Urinary bladder (tissue), 4 donors: Measurements from ENCODE around the gene ASIC5. TPM values are rescaled to one million over a fixed set of nuclear protein-coding genes. Genes with fewer than 3 reads are reported as not detected.
"Not testable (repeated sequence)": the region's sequence is repeated elsewhere in the genome, so short reads cannot be mapped to it uniquely, and the experiment has no call there.

ENCODE experiments used
- DNase-seq: peaks from one replicate; pipeline ENCODE4 v3.0.0-alpha.2; 2015; ENCODE audit errors: extremely low spot score
- H3K27ac ChIP-seq: one replicate; pipeline ENCODE4 v1.5.1; 2013; ENCODE audit warnings: low read depth, mild to moderate bottlenecking, moderate library complexity
- H3K36me3 ChIP-seq: one replicate; pipeline ENCODE4 v1.6.1; 2013; ENCODE audit warnings: mild to moderate bottlenecking, moderate library complexity; ENCODE audit not compliant: insufficient read depth
- H3K4me1 ChIP-seq: one replicate; pipeline ENCODE4 v1.6.1; 2013; ENCODE audit warnings: mild to moderate bottlenecking, moderate library complexity; ENCODE audit not compliant: insufficient read depth
- H3K4me3 ChIP-seq: one replicate; pipeline ENCODE4 v1.5.1; 2013; ENCODE audit warnings: low read depth, low read length
- WGBS: extraction: QIAGEN DNeasy Blood & Tissue Kit; methylation state at CpG from one replicate; pipeline ENCODE4 v1.1.7; 2013; 5-methylcytosine and 5-hydroxymethylcytosine counted together
- polyA plus RNA-seq: library from polyadenylated mRNA; stranded (reverse); fragments of 200-250 nt; gene quantifications from one replicate; pipeline ENCODE4 v1.2.3, GENCODE V29; 2013
- total RNA-seq: library from RNA; depleted of rRNA; stranded (reverse); fragments of >200 nt; gene quantifications from one replicate; pipeline ENCODE4 v1.2.3, GENCODE V29; 2014
- donor health status: healthy with polysubstance abuse.
- donor health status: healthy.

Gene ASIC5
- total and polyA plus RNA-seq, 2 donors, result not detected

DNA sequence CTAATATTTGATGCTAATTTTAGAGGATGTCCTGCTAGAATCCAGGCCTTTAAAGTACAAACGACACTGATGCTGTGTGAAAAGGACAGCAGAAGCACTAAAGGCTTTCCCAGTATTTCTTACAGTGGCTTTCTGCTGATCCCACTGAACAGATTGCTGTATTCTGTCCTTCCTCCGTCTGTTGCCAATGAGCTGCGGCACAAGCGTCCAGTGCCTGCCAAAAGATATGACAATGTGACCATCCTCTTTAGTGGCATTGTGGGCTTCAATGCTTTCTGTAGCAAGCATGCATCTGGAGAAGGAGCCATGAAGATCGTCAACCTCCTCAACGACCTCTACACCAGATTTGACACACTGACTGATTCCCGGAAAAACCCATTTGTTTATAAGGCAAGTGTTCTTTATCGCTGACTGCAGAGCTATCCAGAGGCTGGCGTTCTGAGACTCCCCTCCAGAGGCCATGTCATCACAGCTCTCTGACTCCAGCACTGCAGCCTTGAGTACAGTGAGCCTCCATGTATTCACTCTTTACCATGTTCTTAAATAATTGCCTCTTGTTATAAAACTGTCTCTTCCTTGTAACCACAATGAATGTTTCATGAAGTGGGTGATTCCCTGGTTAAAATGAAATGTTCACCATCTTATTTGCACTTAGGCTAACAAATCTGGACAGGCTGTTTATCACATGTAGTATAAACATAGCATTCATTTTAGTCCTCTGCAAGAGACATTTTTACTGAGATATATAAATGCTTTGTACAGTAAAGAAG lies 63.7 kb downstream of the ASIC5 start:
- Histone ChIP-seq H3K36me3 (no peaks in the 10 kb centered on the region), H3K4me1 (no peaks in the 10 kb centered on the region), H3K27ac (no peak overlapping the region), H3K4me3 (no peak overlapping the region)
- WGBS, result 37% methylated on average over 9 of the region's 9 CpGs
- DNase-seq, result no peak

DNA sequence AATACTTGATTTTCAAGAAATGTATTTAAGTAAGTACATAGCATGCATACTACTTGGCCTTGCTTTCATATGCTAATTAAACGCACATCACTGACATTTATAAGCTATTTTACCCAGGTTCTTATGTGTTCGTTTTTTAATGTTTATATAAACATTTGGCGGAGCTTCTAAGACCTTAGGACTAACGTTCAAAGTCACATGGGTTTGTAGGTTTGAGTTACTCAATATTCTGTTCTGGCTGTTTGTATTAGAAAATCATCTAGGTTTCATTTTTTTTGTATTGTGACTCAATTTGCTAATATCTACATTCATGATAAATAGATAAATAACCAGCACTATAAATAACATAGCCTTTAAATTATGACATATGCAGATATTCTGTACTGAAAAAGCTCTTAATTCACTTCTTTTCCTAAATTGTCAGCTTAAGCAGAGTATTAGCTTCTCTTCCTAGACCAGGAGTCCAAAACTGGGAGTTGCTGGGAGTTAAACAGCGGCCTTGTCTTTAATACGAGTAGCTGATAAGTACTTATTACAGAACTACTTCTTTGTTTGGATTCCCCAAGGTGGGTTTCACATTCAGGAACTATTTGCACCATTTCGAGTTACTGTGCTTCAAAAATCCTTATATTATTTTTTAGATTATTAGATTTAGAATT lies 65.3 kb downstream of the ASIC5 start:
- no peak overlapping the region for H3K27ac ChIP-seq
- H3K36me3 ChIP-seq, result no peaks in the 10 kb centered on the region
- 77% methylated on average over 7 of the region's 7 CpGs for WGBS
- DNase-seq, result no peak
- H3K4me1 ChIP-seq, result no peaks in the 10 kb centered on the region
- no peak overlapping the region for H3K4me3 ChIP-seq

DNA sequence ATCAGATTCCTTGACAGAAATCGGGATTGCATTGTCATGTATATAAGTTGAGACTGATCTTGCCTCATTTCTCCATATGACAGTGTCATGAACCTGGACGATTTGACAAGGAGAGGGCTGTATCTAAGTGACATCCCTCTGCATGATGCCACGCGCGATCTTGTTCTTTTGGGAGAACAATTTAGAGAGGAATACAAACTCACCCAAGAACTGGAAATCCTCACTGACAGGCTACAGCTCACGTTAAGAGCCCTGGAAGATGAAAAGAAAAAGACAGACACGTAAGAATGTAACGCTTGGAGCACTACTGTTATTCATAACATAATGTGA lies 66.3 kb downstream of the ASIC5 start:
- Histone ChIP-seq H3K4me1 (no peaks in the 10 kb centered on the region), H3K27ac (no peak overlapping the region), H3K36me3 (no peaks in the 10 kb centered on the region), H3K4me3 (no peak overlapping the region)
- no peak for DNase-seq
- WGBS, result 90% methylated on average over 8 of the region's 8 CpGs

DNA sequence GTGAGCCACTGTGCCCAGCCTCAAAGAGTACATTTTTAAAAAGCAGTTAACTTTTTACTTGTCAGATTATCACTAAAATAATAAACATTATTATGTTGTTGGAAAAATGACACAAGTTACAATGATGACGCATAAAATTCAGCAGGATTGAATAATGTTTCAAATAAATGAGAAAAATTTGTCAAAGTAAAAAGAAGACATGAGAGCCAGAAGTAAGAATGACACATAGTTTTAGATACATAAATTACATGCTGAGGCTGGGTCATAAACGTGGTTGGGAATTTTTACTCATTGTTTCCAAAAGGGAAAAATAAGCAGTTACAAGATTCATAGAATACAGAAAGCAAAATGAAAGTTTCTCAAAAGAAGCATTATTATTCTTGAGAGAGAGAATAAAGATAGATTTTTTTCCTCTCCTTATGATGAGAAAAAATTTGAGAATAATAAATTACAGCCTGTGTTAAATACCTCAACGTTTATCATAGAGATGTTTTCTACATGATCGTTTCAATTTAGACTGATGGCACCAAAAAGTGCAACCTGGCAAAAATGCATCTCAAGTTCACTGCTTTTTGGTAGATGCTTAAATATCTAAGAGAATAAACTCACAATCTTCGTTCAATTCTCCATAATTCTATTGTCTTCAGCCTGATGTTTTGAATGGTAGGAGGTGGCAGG lies 66.8 kb downstream of the ASIC5 start:
- DNase-seq, result no peak
- Histone ChIP-seq H3K4me1 (no peaks in the 10 kb centered on the region), H3K27ac (no peak overlapping the region), H3K36me3 (no peaks in the 10 kb centered on the region), H3K4me3 (no peak overlapping the region)
- 79% methylated on average over 5 of the region's 5 CpGs for WGBS

DNA sequence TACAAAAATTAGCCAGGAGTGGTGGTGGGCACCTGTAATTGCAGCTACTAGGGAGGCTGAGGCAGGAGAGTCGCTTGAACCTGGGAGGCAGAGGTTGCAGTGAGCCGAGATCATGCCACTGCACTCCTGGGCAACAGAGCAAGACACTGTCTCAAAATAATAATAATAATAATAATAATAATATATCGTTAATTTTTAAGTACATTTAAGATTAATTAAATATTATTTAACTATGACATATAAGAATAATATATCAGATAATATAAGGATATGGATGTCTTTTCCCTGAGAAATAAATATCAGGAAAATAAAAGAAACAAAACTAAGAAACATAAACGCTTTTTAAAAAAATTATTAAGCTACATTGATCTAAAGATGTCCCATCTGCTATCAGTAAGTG lies 68.5 kb downstream of the ASIC5 start:
- WGBS, result 97% methylated on average over 4 of the region's 4 CpGs
- H3K4me1 ChIP-seq, H3K27ac ChIP-seq, DNase-seq, H3K4me3 ChIP-seq, H3K36me3 ChIP-seq: not testable (repeated sequence)

DNA sequence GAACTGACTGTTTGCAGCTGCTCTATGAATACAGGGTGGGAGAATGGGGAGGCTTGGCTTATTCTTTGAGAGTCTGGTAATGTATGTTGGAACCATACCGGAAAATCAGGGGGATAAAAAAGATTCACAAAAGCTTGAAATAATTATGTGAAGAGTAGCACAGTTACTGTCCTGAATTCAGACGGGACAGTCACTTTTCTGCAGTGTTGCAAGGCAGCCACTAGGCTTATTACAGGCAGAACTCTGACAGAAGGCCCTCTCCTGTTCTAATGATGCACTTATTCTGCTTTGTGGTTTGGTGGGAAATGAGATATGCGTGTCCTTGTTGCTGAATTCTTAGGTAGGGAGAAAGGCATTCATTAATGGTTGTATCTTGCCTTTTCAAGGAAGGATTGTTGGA lies 70.1 kb downstream of the ASIC5 start:
- no peaks in the 10 kb centered on the region for H3K36me3 ChIP-seq
- WGBS, result 65% methylated on average over 3 of the region's 3 CpGs

DNA sequence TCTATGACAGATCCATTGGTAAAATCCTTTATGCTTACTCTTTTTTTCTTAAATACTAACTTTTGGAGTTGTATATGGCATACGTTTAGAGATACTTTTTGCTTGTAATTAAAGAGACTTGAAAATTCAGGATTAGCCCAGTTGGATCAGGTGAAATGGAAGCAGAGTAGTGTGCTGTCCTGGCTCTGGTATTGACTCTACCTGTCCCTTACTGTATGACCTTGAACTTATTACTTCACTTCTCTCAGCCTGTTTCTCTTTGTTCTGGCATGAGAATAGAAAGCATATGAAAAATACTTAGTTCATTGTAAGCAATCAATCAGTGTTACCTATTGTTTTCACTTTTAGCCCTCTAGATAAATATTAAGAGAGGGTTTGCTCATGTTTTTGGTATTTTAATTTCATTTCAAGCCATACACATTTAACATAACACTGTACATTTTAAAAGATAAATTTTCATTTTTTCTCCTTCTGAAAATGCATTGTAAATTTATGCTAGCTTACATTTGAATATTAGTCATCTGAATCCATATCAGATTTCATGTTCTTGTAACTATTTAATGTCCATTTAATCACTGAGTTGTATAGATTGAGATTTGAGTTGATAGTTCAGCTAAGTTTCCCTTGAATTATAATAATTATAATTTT lies 71.4 kb downstream of the ASIC5 start:
- H3K4me3 ChIP-seq, result no peak overlapping the region
- no peaks in the 10 kb centered on the region for H3K4me1 ChIP-seq
- DNase-seq, result no peak
- no peaks in the 10 kb centered on the region for H3K36me3 ChIP-seq
- H3K27ac ChIP-seq, result no peak overlapping the region
- WGBS, result 89% methylated on average over 1 of the region's 1 CpG

More for the DNA sequence above, 70.1 kb downstream of the ASIC5 start:
- H3K4me3 ChIP-seq, result no peak overlapping the region
- no peak overlapping the region for H3K27ac ChIP-seq
- H3K4me1 ChIP-seq, result no peaks in the 10 kb centered on the region
- no peak for DNase-seq

DNA sequence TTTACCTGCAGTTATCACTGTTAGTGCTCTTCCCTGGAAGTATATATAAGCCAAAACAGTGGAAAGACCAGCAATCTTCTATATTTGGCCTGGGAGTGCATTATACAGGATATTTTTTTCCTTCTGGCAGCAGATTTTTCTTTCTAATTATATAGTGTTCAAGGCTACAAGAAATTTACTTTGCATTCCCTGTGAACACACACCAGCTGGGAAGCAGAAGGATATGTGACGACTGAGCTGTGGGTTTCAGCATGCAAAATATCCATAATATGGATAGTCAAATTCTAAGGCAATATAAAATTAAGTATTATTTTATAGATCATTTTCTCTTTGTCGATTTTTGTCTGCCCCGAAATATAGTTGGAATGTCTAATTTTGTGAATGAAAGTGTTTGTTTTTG lies 76.1 kb downstream of the ASIC5 start:
- no peaks in the 10 kb centered on the region for H3K36me3 ChIP-seq
- no peak overlapping the region for H3K4me3 ChIP-seq
- no peak for DNase-seq
- H3K27ac ChIP-seq, result no peak overlapping the region
- H3K4me1 ChIP-seq, result no peaks in the 10 kb centered on the region
- WGBS, result 78% methylated on average over 3 of the region's 3 CpGs

DNA sequence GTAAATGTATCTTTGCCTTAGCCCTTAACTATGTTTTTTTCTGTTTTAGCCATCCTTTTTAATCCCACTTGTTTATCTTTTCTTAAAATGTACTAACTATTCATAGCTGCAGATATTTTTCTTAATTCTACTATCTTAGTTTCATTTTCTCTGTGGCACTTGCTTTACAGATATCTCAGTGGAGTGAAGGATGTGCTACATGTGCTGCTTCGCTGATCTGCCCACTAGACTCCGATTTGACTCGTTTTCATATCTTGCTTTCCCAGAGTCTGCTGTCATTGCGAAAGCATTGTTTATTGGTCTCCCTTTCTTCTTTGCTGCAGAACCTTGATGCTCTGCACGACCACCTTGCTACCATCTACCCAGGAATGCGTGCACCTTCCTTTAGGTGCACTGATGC lies 76.7 kb downstream of the ASIC5 start:
- Histone ChIP-seq H3K4me1 (no peaks in the 10 kb centered on the region), H3K36me3 (no peaks in the 10 kb centered on the region), H3K4me3 (no peak overlapping the region), H3K27ac (no peak overlapping the region)
- DNase-seq, result no peak
- WGBS, result 51% methylated on average over 6 of the region's 6 CpGs

DNA sequence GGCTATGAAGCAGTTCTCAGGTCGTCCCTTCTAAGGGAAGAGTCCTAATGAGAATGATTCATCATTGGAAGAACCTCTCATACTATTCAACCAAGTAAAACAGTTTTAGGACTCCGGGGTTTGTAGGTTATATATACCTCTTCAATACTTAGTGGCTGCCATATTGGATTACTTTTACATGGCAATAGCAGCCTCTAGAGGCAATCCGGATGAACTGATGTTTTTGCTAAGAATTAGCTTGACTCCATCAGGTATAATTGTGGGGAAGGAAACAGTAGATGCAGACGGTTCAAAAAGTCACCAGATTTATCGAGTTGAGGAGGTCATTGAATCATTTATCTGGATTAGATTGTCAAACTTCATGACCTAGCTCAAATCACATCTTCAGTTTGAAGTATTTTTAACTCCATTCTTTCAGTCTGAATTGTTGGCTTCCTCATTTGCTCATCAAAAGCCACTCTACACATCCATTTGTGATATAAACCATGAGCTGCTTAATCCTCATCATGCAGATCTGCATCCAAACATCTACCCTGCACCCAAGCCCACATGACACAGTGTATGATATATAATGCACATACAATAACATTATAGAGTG lies 78.9 kb downstream of the ASIC5 start:
- H3K4me3 ChIP-seq, result no peak overlapping the region
- H3K27ac ChIP-seq, result no peak overlapping the region
- 22% methylated on average over 5 of the region's 5 CpGs for WGBS
- H3K4me1 ChIP-seq, result no peaks in the 10 kb centered on the region
- no peaks in the 10 kb centered on the region for H3K36me3 ChIP-seq
- no peak for DNase-seq

DNA sequence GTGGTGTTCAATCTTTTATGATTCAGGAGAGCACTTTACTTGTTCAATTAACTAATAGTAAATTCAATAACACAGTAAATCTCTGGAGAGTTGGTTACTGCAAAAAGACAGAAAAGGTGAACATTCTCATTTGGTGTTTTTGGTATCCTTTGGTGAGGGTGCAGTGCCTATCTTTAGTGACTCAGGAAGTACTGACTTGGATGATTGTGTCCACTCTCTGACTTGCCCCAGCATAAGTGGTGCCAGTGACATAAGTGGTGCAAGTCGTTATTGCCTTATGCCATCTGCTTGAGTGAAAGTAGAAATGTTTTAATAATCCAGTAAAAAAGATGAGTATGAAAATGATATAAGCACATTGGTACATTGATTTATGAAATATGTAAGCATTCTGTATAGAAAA lies 80.2 kb downstream of the ASIC5 start:
- 83% methylated on average over 1 of the region's 1 CpG for WGBS
- no peaks in the 10 kb centered on the region for H3K36me3 ChIP-seq
- H3K4me3 ChIP-seq, result no peak overlapping the region
- H3K4me1 ChIP-seq, result no peaks in the 10 kb centered on the region
- no peak overlapping the region for H3K27ac ChIP-seq
- no peak for DNase-seq

DNA sequence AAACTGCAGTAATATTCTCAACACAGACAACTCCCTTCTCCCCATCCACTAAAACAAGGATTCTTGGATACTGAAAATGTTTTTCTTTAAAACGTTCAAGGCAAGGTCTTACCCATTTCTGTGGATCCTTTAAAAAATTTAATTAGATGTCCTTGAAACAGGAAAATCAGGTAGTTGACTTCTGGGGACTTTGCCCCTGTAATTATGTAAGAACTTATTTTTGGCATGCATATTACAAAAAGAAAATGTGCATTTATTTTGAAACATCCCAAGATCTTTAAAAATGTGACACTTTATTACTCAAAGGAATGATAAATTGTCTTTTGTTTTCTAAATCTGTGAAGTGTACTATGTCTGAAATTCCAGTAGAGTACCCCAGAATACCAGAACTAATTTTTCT lies 81.4 kb downstream of the ASIC5 start:
- H3K4me3 ChIP-seq, result no peak overlapping the region
- 66% methylated on average over 1 of the region's 1 CpG for WGBS
- H3K27ac ChIP-seq, result no peak overlapping the region
- H3K4me1 ChIP-seq, result no peaks in the 10 kb centered on the region
- no peak for DNase-seq
- no peaks in the 10 kb centered on the region for H3K36me3 ChIP-seq

DNA sequence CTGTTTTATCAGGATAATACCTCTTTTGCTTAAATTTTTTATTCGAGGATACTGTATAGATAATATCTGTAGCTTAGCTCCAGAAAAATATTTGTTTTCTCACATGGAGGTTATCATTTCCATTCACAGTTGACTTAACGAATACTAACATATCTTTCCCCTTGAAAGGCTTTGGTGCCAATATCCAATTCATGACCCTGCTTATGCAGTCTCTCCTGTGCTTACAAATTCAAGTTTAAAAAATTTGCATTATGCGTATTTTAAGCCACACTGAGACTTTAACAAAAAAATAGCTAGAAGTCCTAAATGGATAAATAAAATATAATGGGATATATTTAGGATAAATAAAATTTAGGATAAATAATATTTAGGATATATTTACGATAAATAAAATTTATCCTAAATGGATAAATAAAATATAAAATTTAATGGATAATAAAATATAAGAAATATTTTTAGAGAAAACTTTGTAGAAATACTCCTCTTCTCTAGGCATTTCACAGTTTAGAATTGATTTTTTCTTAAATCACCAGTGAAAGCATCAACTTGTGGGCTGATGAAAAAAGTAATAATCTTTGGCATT lies 84.7 kb downstream of the ASIC5 start:
- Histone ChIP-seq H3K27ac (no peak overlapping the region), H3K36me3 (no peaks in the 10 kb centered on the region), H3K4me3 (no peak overlapping the region), H3K4me1 (no peaks in the 10 kb centered on the region)
- no peak for DNase-seq
- 94% methylated on average over 4 of the region's 4 CpGs for WGBS
